Measurements from ENCODE around the gene ADCY5. TPM values are rescaled to one million over a fixed set of nuclear protein-coding genes. Genes with fewer than 3 reads are reported as not detected.

The ADCY5 gene
- total RNA-seq, 1 donor, result under 0.01 TPM

- no peak for DNase-seq (ENCODE audit: low read depth in 2 of 3, low spot score in 2 of 3)
Measured at GRCh38 chr3:123331651-123332050, 117.2 kb downstream of the ADCY5 start.

DNA sequence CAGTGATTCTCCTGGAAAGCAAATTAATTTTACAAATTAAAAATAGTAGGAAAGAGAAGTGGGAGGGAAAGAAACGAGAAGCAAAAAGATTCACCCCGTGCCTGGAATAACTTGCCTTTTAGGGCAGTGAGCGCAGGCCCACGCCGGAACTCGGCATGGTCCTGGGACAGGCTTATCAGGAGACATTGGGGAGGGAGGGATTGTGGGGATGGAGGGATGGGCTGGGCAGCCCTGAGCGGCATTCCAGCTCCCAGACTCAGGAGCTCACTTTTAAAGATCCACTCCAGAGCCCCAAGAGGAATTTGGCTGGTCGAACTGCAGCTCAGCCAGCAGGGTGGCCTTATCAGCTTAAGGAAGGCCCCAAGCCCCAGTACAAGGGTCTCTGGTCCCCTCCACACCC is 117.9 kb downstream of the ADCY5 start:
- no peak for DNase-seq (ENCODE audit: low read depth in 2 of 3, low spot score in 2 of 3)

DNA sequence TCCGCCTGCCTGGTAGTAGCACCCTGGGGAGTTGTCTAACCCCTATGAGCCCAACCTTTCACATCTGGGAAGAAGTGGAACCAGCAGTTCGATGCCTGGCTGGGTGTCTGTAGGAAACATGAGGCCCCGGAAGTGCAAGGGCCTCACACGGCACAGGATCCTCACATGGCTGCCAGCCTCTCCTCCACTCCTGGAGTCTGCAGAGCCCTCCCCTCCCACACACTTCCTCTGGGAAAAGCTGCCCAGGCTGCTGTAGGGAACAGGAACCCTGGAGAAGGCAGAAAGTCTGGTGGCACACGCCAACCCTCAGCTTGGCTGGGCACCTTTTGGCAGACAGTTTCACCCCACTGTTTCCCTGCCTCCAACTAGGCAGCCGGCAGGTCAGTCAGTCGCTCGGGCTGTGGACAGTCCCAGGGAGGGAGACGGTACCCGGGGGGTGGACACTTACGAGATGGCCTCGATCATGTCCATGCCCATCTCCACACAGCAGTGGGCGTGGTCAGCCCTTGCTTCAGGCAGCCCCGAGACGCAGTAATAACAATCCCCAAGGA is 118.4 kb downstream of the ADCY5 start:
- no peak for DNase-seq (ENCODE audit: low read depth in 2 of 3, low spot score in 2 of 3)

- no peak for DNase-seq (ENCODE audit: low read depth in 2 of 3, low spot score in 2 of 3)
Measured at GRCh38 chr3:123329636-123330340, 119.1 kb downstream of the ADCY5 start.

DNA sequence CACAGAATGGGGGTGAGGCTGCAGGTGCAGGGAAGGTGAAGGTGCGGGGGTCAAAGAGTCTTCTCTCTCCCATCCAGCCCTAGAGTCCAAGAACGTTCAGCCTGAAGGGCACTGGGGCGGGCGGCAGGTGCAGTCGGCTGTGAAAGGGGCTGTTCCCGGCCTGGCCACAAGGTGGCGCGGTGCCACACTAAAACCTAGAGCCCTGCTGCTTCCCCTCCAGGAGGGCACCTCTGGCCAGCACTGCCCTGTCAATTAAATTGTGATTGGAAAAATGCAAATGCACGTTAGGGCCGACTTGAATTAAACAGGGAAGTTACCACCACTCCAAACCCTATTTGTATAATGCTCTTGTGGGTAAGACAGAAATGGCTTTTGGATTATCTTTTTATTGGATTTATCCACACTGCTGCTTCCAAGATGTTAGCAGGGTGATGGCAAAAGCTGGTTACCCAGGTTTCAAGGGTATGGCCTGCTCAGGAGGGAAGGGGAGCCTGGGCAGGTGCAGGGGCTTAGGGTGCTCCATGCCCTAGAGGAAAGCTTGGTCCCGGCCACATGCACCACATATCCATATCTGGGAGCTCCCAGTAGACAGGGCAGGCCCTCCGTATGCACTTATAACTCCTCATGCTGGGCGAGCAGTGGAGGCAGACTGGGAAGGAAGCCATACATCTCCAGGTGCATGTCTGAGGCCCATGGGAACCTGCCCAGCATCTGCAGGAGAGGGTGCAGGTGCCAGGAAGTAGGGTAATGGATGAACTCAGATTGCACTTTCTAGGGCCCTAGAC is 119.8 kb downstream of the ADCY5 start:
- peak; percentile 38 to 75 (median 50) for DNase-seq (ENCODE audit: low read depth in 2 of 3, low spot score in 2 of 3)

DNA sequence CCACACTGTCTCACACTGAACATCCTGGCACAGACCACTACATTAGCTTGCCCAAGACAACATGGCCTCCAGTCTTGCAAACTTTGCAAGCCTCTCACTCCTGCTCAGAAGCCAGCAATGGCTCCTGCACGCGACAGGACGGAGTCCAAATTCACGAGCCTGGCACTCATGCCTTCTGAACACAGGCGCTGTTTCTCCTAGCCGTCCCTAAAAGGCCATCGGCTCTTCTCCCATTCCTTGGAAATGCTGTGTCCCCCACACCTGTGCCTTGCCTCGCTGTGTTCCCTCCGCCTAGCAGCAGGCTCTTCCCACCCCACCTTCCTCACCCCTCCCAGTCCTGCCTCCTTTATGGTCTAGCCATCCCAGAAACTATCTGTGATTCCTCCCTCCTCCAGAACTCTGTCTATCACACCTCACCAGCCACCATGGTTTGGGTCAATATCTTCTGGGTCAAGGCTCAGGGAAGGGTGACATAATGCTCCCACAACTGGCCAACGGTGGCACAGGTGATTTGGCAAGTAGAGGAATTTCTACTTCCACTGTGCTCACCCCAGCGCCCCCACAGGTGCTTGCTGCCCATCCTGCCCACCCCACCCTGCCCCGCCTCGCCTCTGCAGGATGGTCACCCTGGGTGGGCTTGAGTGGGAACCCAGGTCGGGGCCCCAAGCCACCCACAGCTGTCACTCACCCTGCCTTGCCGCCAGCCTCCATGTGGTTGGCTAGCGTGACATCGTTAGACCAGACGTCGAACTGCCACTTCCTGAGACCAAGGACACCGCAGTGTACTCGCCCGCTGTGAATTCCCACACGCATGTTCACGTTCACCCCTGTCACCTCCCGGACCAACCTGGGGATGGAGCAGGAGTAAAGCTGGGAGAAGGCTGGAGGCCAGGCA is 120.7 kb downstream of the ADCY5 start:
- no peak for DNase-seq (ENCODE audit: low read depth in 2 of 3, low spot score in 2 of 3)

- DNase-seq (ENCODE audit: low read depth in 2 of 3, low spot score in 2 of 3), result no peak
Measured at GRCh38 chr3:123327480-123327879, 121.4 kb downstream of the ADCY5 start.

- no peak for DNase-seq (ENCODE audit: low read depth in 2 of 3, low spot score in 2 of 3)
Measured at GRCh38 chr3:123326531-123326930, 122.4 kb downstream of the ADCY5 start.

DNA sequence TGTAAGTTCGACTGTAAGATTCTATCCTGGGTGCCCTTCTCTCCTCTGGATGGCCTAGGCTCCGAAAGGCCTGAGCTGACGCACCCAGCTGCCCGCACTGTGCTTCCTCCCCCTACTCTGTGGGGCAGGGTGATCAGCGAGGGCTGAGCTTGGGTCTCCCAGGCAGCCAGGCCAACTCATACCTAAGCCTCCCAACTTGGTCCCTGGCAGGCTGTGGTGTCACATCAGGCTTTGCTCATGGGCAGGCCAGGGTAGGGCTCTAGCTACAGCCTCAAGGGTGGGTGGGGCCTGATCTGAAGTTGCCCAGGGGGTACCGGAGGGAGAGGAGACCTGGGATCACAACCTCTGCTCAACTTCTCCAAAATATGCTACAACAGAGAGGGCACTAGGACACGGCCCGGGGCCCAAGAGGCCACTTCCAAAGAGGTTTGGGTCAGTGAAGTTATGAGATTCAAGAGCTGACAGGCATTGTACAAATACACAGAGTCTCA is 123.1 kb downstream of the ADCY5 start:
- no peak for DNase-seq (ENCODE audit: low read depth in 2 of 3, low spot score in 2 of 3)

DNA sequence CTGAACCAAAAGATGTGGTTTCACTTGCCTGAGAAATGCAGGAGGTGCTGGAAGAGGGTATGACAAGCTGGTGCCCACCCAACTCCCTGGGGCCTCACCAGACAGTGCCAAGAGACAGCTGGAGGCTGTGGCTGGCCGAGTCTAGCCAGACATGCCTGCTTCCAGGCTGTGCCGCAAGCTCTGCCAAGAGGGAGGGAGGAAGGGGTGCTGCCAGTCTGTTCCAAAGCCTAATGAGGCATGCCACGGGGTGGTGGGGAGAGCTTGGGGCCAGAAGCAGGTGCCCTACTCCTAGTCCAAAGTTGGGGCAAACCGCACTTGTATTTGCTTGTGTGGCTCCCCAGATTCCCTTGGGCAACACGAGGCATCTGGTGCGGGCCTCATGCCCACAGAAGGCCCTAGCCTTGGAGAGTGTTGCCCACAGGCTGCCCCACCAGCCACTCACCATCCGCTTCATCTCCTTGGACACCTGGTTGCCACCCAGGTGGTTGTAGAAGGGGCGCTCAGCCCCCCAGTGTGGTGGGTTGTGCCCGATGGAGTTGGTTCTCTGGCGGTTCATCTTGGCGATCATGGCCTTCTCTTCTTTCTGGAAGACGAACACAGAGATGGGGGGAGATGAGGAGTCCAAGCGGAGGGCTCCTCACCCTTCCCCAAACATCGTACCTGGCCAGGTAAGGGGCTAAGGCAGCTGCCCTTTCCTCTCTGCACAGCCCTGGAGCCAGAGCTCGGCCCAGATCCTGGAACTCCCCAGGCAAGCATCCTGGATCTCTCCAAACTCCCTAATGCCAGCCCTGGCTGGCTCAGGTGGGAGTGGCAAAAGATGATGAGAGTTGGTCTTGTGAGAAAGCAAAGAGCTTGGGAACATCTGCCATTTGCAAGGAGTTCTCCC is 123.8 kb downstream of the ADCY5 start:
- DNase-seq (ENCODE audit: low read depth in 2 of 3, low spot score in 2 of 3), result no peak

DNA sequence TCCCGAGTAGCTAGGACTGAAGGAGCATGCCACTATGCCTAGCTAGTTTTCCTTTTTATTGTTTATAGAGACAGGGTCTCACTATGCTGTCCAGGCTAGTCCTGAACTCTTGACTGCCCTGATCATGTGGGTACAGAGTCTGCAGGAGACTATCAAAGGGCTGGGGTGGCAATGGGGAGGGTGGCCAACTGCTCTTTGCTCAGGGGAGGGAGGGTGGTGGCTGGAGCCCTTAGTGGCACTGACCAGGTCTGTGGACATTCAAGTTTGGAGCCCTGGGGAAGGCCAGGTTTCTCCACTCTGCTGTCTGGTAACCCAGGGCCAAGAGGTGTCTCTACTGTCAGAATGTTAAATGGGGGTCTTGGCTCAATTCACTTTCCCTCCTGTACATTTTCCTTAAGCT is 125.1 kb downstream of the ADCY5 start:
- no peak for DNase-seq (ENCODE audit: low read depth in 2 of 3, low spot score in 2 of 3)

DNA sequence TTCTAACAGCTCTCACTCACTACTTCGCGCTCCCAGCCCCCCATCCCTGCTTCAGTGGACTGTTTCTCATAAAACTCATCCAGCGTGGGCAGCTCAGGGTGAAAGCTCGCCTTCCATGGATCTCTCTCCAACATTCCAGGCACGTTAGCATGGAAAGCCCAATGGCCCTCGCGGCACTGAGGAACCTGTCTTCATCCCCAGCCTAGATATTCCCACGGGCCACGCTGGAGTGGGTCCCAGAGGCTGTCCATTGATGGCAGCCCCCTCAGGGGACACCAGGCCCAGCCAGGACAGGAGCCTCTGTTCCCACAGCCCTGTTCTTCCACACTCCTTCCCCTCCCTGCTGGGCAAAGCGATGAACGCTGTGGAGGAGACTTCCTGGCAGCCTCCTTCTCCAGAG is 126.0 kb downstream of the ADCY5 start:
- DNase-seq (ENCODE audit: low read depth in 2 of 3, low spot score in 2 of 3), result no peak

DNA sequence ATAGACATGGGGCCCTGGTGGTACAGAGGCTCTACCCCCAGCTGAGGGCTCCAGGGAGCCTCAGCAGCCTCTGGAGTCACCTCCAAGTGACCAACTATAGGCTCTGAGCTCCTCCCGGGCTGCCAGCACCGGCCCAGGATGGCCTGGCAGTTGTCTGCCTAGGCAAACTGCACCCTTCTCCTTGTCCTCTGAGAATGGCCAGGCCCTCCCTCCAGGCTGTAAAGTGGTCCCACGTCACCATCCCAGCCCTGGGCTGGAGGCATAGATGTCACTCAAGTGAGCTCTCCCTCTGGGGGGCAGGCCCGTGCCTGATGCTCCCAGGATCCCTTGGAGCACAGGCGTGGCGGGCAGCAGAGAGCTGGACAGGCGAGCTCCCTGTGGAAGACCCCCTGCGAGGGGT is 127.1 kb downstream of the ADCY5 start:
- no peak for DNase-seq (ENCODE audit: low read depth in 2 of 3, low spot score in 2 of 3)

DNA sequence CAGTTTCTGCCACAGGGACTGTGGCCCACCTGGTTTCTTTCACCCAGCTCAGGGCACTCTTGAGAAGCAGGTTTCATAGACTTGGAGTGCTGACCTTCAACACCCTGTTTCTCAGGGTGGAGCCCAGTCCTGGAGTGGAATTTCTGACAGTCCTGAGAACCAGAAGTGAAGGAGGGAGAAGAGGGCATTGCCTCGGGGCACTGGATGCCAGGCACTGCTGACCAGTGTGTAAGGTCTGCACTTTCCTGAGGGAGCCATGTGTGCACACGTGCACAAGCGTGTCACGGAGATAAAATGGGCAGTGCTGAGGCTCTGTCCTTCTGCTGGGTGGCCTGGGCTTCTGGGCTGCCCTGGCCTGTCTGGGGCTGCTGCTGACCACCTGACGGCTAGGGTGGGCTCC is 128.7 kb downstream of the ADCY5 start:
- DNase-seq (ENCODE audit: low read depth in 2 of 3, low spot score in 2 of 3), result no peak

GRCh38 chr3:123319760-123320159 is 129.1 kb downstream of the ADCY5 start:
- DNase-seq (ENCODE audit: low read depth in 2 of 3, low spot score in 2 of 3), result no peak

DNA sequence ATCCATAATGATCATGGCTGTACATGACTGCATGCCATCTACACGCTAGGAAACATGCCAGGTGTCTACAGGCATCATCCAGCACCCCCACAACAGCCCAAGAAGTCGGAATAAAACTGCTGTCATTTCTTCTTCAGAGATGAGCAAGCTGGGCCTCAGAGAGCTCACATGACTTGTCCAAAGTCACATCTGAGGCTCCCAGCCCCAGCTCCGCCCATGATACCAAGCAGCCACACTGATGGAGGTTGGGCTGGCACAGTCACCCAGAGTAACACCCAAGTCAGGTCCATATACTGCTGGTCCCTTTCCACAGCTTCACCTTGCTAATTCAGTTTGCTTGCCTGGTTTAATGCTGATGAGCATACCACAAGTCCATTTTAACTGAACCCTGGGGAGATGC is 130.5 kb downstream of the ADCY5 start:
- no peak for DNase-seq (ENCODE audit: low read depth in 2 of 3, low spot score in 2 of 3)

GRCh38 chr3:123317716-123318115 is 131.2 kb downstream of the ADCY5 start:
- DNase-seq (ENCODE audit: low read depth in 2 of 3, low spot score in 2 of 3), result no peak

DNA sequence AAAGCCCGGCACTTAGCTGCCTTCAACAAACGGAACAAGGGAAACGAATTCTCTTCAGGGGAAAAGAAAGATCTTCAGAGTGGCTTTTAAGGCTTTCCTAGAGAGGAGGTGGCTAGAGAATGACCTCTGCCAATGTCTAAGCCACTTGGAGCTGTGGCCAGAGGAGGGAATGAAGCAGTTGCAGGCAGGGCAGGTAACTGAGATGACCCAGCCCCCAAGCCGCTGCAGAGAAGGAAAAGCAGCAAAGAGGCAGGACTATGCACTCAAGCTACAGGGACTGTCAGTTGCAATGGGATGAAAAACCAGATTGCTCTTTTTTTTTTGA is 133.7 kb downstream of the ADCY5 start:
- DNase-seq (ENCODE audit: low read depth in 2 of 3, low spot score in 2 of 3), result no peak

- DNase-seq (ENCODE audit: low read depth in 2 of 3, low spot score in 2 of 3), result no peak
Measured at GRCh38 chr3:123314359-123315270, 134.3 kb downstream of the ADCY5 start.
